Measurements from ENCODE around the gene DENND1C.

GRCh38 chr19:6443986-6444385, 37.6 kb downstream of the DENND1C start:
- no peak for TF ChIP-seq ZBTB34 (CRISPR knock-in tag; IDR thresholded peaks at IDR 0.05)
- TF ChIP-seq ATF3 (IDR thresholded peaks at IDR 0.05) = no peak
- no peak for TF ChIP-seq ATF3 (CRISPR knock-in tag; conservative IDR thresholded peaks at IDR 0.05)
- no peak for TF ChIP-seq PRDM10 (IDR thresholded peaks at IDR 0.05; ENCODE audit: partially characterized antibody)
- no peak for TF ChIP-seq MEF2A (IDR thresholded peaks at IDR 0.05; ENCODE audit: control insufficient read depth, low read depth, low read length)
- no peak for TF ChIP-seq ZNF431 (CRISPR knock-in tag; IDR thresholded peaks at IDR 0.05)
- no peak for TF ChIP-seq PATZ1 (CRISPR knock-in tag; IDR thresholded peaks at IDR 0.05; ENCODE audit: borderline replicate concordance)
- TF ChIP-seq TEAD4 (IDR thresholded peaks at IDR 0.05; ENCODE audit: low read length) = no peak
- TF ChIP-seq TEAD4 (CRISPR knock-in tag; IDR thresholded peaks at IDR 0.05; ENCODE audit: borderline replicate concordance) = no peak

All from K562 (cell line).